Stimulated activated CD4-positive, alpha-beta T cell treated with anti-CD3 and anti-CD28 coated beads, TNF-alpha, amount 100 ng/mL, for 48 hours (primary cell): ENCODE measurements around the gene FERMT3.
"Not testable (repeated sequence)": the region's sequence is repeated elsewhere in the genome, so short reads cannot be mapped to it uniquely, and the experiment has no call there.

Experiments
- DNase-seq, 3 donors: peaks; one replicate each; pipeline ENCODE4 v3.0.0-alpha.2; 2020; ENCODE audit warnings: low read depth in 3 of 3

The FERMT3 gene

DNA sequence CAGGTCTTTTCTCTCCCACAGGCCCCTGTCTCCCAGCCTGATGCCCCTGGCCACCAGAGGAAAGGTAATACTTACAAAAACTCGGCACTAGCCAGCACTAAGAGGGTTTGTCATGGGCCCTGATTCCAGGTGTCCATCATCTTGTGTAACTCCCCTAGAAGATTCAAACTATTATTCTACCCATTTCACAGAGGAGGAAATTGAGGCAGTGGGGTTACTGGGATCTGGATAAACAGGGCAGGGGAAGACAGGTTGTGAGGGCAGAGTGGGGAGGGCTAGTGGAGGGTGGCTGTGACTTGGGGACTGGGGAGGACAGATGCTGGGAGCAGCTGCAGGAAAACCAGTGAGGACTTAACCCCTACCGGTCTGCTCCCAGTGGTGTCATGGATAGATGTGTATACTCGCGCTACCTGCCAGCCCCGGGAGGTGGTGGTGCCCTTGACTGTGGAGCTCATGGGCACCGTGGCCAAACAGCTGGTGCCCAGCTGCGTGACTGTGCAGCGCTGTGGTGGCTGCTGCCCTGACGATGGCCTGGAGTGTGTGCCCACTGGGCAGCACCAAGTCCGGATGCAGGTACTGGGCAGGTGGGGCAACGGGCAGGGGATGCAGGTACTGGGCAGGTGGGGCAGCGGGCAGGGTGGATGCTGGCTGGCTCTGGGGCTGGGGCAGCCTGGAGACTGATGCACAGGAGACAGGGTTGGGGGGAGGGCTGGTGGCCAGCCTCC, 29.1 kb downstream of the FERMT3 start:
- DNase-seq: no peak

- DNase-seq: no peak
Measured at GRCh38 chr11:64237484-64237951, 31.0 kb downstream of the FERMT3 start.

- DNase-seq: no peak
Measured at GRCh38 chr11:64238076-64238475, 31.6 kb downstream of the FERMT3 start.

DNA sequence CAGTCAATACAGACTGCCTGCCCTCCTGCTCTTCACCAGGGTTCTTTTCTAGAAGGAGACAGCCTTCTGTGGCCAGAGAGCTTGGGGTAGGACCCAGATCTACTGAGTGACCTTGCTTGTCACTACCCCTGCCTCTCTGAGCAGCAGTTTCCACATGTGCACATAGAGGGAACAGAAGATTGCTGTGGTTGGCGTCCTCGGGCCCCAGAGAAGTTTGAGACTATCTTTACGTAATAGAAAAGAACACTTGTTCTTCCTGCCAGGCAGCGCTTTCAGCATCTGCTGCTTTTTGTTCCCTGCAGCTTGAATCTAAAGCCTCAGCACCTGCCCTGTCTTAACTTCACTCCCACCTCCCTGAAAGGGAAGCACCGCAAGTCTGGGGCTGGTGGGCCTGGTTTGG, 32.5 kb downstream of the FERMT3 start:
- no peak for DNase-seq

GRCh38 chr11:64239662-64240434, 33.3 kb downstream of the FERMT3 start:
- DNase-seq: no peak

GRCh38 chr11:64240435-64241240, 34.1 kb downstream of the FERMT3 start, which contains the start of gene FKBP2:
Gene FKBP2 (plus strand): TSS chr11:64241095. CDS start chr11:64242388, 1,293 bp downstream.
- peak; percentile 96 to 97 (median 96) for DNase-seq

DNA sequence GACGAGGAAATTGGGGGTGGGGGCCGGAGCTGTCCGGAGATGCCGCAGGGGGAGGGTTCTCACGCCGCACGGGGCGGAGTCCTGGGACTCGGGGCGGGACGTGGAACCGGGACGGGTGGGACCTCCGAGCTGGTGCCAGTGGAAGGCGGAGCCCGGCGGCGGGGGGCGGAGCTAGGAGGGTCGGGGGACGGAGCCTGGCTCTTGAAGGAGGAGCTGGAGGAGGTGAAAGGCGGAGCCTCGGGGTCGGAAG, 34.6 kb downstream of the FERMT3 start:
- peak in 2 of 3 donors; percentile 100 for DNase-seq

DNA sequence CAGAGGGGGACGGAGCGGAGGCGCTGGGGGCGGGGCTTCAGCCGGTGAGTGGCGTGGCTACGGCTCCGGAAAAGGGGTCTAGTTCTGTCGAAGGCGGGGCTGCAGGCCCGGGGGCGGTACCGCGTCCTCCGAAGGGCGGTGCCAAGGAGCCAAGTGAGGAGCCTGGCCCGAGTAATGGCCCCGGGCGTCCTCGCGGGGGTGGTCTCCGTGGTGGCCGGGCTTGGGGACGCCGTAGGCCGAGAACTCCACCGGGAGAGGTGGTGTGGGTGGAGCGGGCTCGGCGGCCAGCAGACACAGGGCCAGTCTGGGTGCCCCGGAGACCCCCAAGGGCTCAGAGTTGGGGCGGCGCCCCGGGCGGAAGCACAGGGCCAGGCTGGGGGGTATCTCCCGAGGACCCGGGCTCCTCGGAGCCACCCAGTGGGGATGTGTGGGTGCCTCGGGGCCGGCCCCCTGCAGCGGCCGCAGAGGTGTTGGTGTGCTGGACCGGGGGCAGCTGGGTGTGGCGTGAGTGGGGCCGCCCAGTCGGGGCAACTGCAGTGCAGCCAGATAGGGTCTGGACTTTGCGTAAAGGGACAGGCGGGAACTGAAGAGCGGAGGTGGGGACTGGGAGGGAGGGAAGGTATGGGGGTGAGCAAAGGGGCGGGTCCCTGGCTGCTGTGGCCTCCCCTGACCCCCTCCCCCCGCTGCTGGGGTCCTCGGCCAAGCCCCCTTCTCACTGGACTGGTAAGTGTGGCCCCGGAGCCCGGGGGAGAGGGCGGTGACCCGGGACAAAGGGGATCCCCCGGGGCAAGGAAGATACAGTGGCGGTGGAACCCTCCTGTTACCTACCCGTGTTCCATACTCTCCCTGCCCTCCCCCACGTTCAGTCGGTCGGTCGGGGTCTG, 35.2 kb downstream of the FERMT3 start:
- peak in 1 of 3 donors; percentile 99 for DNase-seq

- no peak for DNase-seq
Measured at GRCh38 chr11:64243236-64243854, 36.8 kb downstream of the FERMT3 start.

- DNase-seq: no peak
Measured at GRCh38 chr11:64244107-64244506, 37.6 kb downstream of the FERMT3 start.

GRCh38 chr11:64244966-64245365, 38.4 kb downstream of the FERMT3 start:
- no peak for DNase-seq

DNA sequence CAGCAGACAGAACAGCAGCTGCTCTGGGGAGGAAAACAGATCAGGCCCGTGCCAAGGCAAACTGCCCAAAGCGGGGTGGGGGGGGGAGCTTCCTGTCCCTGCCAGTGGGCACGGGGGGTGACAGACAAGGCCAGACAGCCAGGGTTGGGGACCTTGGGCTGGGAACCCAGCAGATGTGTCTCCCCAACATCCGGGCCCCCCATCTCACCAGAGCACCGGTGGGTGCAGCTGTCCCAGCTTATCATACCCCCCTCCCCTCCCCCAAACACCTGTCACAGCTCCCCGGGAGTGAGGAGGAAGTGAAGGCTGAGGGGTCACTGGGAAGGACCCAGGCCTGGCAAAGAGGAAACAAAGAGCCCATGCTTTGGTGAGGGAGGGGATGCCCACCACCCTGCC, 38.9 kb downstream of the FERMT3 start:
- DNase-seq: no peak

DNA sequence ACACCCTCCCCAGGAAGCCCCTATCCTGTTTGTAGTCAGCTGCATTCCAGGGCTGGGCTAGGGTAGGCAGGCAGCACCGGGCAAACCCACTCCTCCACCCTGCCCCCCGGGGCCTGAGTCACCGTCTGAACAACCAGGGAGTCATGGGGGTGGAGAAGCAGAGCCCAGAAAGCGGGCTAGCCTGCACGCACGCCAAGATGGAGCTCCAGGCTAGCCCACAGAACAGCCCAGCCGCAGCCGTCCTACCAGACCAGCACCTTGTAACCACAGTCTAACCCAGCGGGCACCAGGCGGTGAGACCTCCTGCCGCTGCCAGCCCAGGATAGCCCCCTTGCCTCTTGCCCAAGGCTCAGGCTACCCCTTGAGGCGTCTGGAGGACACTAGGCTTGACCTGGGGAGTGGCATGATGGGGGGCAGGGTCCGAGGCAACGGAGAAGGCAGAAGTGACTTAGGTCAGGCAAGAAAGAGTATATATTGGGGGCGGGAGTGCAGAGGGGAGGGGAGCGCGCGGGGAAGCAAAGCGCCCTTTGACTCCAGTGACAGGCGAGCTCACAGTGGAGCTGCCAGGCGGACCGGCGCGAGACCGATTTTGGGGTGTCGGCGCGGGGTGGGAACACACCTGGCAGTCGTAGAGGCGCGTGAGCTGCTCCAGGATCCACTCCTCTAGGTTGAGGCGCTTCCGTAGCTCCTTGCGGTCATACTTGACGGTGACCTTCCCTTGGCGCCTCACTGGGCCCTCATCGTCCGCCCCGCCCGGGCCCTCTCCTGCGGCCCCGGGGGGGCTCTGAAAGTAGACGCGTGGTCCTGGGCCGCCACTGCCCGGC, 39.5 kb downstream of the FERMT3 start:
- peak; percentile 61 to 77 (median 71) for DNase-seq

GRCh38 chr11:64246621-64246870, 40.0 kb downstream of the FERMT3 start:
- DNase-seq: not testable (repeated sequence)

DNA sequence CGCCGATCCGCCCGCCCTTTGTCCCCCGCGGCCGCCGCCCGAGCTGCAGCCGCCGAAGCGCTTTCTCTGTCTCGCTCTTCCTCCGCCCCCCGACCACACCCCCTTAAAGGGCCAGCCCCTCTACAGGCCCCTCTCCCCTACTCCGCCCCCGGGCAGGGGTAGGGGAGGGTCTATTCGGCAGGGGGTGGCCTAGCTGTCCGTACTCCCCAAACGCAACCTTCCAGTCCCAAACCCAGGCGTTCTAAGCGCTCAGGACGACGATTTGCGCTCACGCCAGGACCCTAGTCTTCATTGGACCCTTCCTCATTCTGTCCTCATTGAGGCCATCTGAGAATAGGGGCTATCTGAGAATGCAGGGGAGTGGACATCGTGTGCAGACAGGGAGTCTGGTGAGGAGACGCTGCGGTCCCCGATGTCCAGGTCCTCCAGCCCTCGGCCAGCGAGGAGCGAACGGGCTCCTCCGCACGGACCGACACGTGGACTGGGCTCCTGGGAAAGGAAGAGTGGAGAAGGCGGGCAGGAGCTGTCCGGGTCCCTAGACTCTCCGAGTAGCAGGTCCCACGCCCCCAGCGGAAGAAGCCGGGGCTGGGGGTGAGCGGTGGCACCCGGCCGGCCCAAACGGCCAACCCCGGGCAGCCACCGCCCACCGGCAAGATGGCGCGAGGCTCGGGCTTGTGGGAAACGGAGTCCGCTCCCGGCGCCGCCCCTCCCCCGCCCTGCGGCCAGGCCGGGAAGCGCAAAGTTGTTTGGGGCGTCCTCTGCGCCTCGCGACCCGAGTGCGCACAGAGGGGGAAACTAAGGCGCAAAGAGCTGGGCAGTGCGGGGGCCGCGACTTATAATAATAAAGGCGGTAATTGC, 40.6 kb downstream of the FERMT3 start, which contains the start of gene PPP1R14B:
Gene PPP1R14B (minus strand): TSS at position 73 of the 858 bp plus-strand sequence. CDS start 270 bp downstream, outside the sequence.
- peak; percentile 59 to 85 (median 60) for DNase-seq

GRCh38 chr11:64247729-64248531, 41.4 kb downstream of the FERMT3 start:
- no peak for DNase-seq

- DNase-seq: no peak
Measured at GRCh38 chr11:64248578-64248977, 42.1 kb downstream of the FERMT3 start.

GRCh38 chr11:64249038-64249437, 42.5 kb downstream of the FERMT3 start:
- no peak for DNase-seq
